Bronchial epithelial cell (primary cell): ENCODE results near the gene MT1F. TPM values are rescaled to one million over a fixed set of nuclear protein-coding genes. Genes with fewer than 3 reads are reported as not detected.
A peak's percentile ranks its signal among the peaks of the same experiment; 100 is the strongest.

Experiments used
- DNase-seq: peaks from one replicate; pipeline ENCODE4 v3.0.0-alpha.2; 2010; ENCODE audit warnings: low read depth
- FAIRE-seq: peaks from 2 replicates; lab custom pipeline; 2011; peaks lifted over from hg19 to GRCh38; lab: Jason Lieb, UNC
- H3K27me3 ChIP-seq: 2 replicates; pipeline ENCODE4 v1.5.1; 2011; ENCODE audit warnings: low read length; ENCODE audit not compliant: control insufficient read depth, insufficient read depth
- H3K36me3 ChIP-seq: 2 replicates; pipeline ENCODE4 v1.5.1; 2011; ENCODE audit warnings: low read length; ENCODE audit not compliant: control insufficient read depth, insufficient read depth
- H3K4me3 ChIP-seq: 2 replicates; pipeline ENCODE4 v1.5.1; 2011; ENCODE audit warnings: mild to moderate bottlenecking, low read depth, low read length, control low read depth
- CTCF ChIP-seq: IDR thresholded peaks from 2 replicates; pipeline ENCODE4 v1.5.1; 2011; ENCODE audit warnings: mild to moderate bottlenecking, moderate library complexity, low read length, control low read depth, inconsistent platforms; ENCODE audit not compliant: insufficient read depth, severe bottlenecking
- total RNA-seq: library from RNA; depleted of rRNA; stranded (reverse); fragments of >200 nt; gene quantifications from 2 replicates; pipeline ENCODE4 v1.2.1, GENCODE V29; 2014

Gene MT1F
- total RNA-seq, 1 donor from 2014 or later = 1.6 TPM

GRCh38 chr16:56682703-56683397, 25.1 kb downstream of the MT1F start:
- no peak for FAIRE-seq
- no peak for TF ChIP-seq CTCF
- Histone ChIP-seq H3K36me3 (peaks cover 9% of the 10 kb centered on the region), H3K4me3 (peak overlapping the region; percentile 95), H3K27me3 (no peaks in the 10 kb centered on the region)
- DNase-seq = no peak

GRCh38 chr16:56683424-56684172, 25.8 kb downstream of the MT1F start:
- TF ChIP-seq CTCF = no peak
- H3K4me3 ChIP-seq = peak overlapping the region; percentile 95
- peaks cover 9% of the 10 kb centered on the region for H3K36me3 ChIP-seq
- no peak for DNase-seq
- H3K27me3 ChIP-seq = no peaks in the 10 kb centered on the region
- no peak for FAIRE-seq

- no peak for FAIRE-seq
- Histone ChIP-seq H3K4me3 (peak overlapping the region; percentile 95), H3K36me3 (peaks cover 9% of the 10 kb centered on the region), H3K27me3 (no peaks in the 10 kb centered on the region)
- peak; percentile 33 for DNase-seq
- no peak for TF ChIP-seq CTCF
These were observed 26.6 kb downstream of the MT1F start for GRCh38 chr16:56684256-56684925.

- Histone ChIP-seq H3K36me3 (peaks cover 9% of the 10 kb centered on the region), H3K27me3 (no peaks in the 10 kb centered on the region), H3K4me3 (no peak overlapping the region)
- DNase-seq (peak; percentile 37), FAIRE-seq (peak; percentile 77)
- TF ChIP-seq CTCF = no peak
These were observed 27.3 kb downstream of the MT1F start for GRCh38 chr16:56684926-56685590.

- Histone ChIP-seq H3K4me3 (no peak overlapping the region), H3K36me3 (peaks cover 9% of the 10 kb centered on the region), H3K27me3 (no peaks in the 10 kb centered on the region)
- TF ChIP-seq CTCF = no peak
- DNase-seq (no peak), FAIRE-seq (no peak)
These were observed 29.0 kb downstream of the MT1F start for GRCh38 chr16:56686758-56687157.
